Measurements from ENCODE around the gene SLC8A1. TPM values are rescaled to one million over a fixed set of nuclear protein-coding genes. Genes with fewer than 3 reads are reported as not detected.

The SLC8A1 gene
- total and polyA plus RNA-seq, 8 donors: 0.31 to 105 (median 14.0) TPM

- DNase-seq: no peak
- 75 to 91% (median 86%) methylated on average over 3 of the region's 3 CpGs for WGBS, 5 donors
- no peaks in the 10 kb centered on the region for H3K27me3 ChIP-seq
- no peaks in the 10 kb centered on the region for H3K9me3 ChIP-seq
- TF ChIP-seq EP300 (IDR thresholded peaks at IDR 0.05): no peak
- TF ChIP-seq, protein P1, sequence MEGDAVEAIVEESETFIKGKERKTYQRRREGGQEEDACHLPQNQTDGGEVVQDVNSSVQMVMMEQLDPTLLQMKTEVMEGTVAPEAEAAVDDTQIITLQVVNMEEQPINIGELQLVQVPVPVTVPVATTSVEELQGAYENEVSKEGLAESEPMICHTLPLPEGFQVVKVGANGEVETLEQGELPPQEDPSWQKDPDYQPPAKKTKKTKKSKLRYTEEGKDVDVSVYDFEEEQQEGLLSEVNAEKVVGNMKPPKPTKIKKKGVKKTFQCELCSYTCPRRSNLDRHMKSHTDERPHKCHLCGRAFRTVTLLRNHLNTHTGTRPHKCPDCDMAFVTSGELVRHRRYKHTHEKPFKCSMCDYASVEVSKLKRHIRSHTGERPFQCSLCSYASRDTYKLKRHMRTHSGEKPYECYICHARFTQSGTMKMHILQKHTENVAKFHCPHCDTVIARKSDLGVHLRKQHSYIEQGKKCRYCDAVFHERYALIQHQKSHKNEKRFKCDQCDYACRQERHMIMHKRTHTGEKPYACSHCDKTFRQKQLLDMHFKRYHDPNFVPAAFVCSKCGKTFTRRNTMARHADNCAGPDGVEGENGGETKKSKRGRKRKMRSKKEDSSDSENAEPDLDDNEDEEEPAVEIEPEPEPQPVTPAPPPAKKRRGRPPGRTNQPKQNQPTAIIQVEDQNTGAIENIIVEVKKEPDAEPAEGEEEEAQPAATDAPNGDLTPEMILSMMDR (IDR thresholded peaks at IDR 0.05): no peak
- no peak for TF ChIP-seq POLR2AphosphoS5 (IDR thresholded peaks at IDR 0.05)
- no peak for TF ChIP-seq POLR2A (IDR thresholded peaks at IDR 0.05)
- H3K4me3 ChIP-seq: no peak overlapping the region
- no peak overlapping the region for H3K27ac ChIP-seq
- no peaks in the 10 kb centered on the region for H3K36me3 ChIP-seq
- intact Hi-C loops (cut with DNase I; ENCODE audit: low total_unique reads): no loop called here
- no peaks in the 10 kb centered on the region for H3K4me1 ChIP-seq
Measured at GRCh38 chr2:40181855-40182254, 270.0 kb downstream of the SLC8A1 start.

DNA sequence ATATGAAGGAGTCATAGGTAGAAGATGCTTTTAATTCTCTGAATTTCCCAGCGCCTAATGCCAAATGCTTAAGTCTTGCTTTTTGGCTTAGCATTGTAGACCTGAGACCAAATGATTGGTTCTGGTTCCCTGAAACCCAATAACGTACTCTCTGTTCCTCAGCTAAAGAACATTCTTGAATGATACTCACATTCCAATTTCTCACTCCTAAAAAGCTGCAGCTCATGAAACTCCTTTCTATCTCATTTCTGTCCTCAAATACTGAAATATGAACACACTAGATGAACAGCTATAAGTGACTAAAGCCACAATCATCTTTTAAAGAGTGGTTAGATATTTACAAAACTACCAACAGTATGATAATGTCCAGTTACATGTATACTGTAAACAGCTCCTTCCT is 272.1 kb downstream of the SLC8A1 start:
- 88 to 98% (median 94%) methylated on average over 2 of the region's 2 CpGs for WGBS, 5 donors
- TF ChIP-seq POLR2A (IDR thresholded peaks at IDR 0.05) (no peak), POLR2AphosphoS5 (IDR thresholded peaks at IDR 0.05) (no peak), EP300 (IDR thresholded peaks at IDR 0.05) (no peak)
- TF ChIP-seq, protein P1 (IDR thresholded peaks at IDR 0.05): no peak
- intact Hi-C loops (cut with DNase I; ENCODE audit: low total_unique reads): no loop called here

GRCh38 chr2:40178971-40179370 is 272.9 kb downstream of the SLC8A1 start:
- TF ChIP-seq, protein P1 (IDR thresholded peaks at IDR 0.05): no peak
- TF ChIP-seq POLR2AphosphoS5 (IDR thresholded peaks at IDR 0.05) (no peak), POLR2A (IDR thresholded peaks at IDR 0.05) (no peak), EP300 (IDR thresholded peaks at IDR 0.05) (no peak)
- intact Hi-C loops (cut with DNase I; ENCODE audit: low total_unique reads): no loop called here
- Histone ChIP-seq H3K27me3 (no peaks in the 10 kb centered on the region), H3K4me3 (no peak overlapping the region), H3K36me3 (no peaks in the 10 kb centered on the region), H3K27ac (no peak overlapping the region), H3K9me3 (no peaks in the 10 kb centered on the region), H3K4me1 (no peaks in the 10 kb centered on the region)
- no peak for DNase-seq
- 57 to 79% (median 59%) methylated on average over 3 of the region's 3 CpGs for WGBS, 5 donors

More for the DNA sequence above, 272.1 kb downstream of the SLC8A1 start:
- H3K9me3 ChIP-seq: no peaks in the 10 kb centered on the region
- H3K27me3 ChIP-seq: no peaks in the 10 kb centered on the region
- no peaks in the 10 kb centered on the region for H3K36me3 ChIP-seq
- no peak overlapping the region for H3K27ac ChIP-seq
- H3K4me1 ChIP-seq: no peaks in the 10 kb centered on the region
- DNase-seq: no peak
- H3K4me3 ChIP-seq: no peak overlapping the region

DNA sequence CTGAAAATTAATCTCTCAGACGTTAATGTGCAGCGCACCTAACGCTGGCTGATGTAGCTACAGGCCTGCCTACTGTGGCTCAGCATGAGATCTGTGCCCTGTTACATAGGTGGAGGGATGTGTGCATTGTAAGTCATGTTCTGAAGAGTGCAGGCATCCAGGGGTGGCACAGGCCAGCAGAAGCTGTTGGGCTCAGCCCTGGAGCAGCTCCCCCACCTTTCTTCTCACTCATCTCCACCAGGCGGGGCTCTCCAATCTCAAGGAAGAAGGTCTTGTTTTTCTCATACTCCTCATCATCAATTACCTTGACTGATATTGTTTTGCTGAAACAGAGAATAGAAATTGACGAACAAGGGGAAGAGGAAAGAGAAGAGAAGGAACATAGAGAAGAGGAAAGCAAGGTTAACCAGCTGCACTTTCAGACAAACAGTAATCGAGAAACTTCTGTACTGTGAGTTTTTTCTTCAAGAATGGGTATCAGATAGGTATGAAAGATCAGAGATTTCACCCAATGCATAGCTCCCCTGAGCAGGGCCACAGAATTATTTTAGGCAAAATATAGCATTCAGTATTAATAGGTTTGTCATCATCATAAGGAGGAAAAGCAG is 273.6 kb downstream of the SLC8A1 start:
- Histone ChIP-seq H3K27ac (no peak overlapping the region), H3K4me1 (no peaks in the 10 kb centered on the region), H3K9me3 (no peaks in the 10 kb centered on the region), H3K27me3 (no peaks in the 10 kb centered on the region), H3K4me3 (no peak overlapping the region), H3K36me3 (no peaks in the 10 kb centered on the region)
- WGBS, 5 donors: 88 to 95% (median 92%) methylated on average over 6 of the region's 6 CpGs
- intact Hi-C loops (cut with DNase I; ENCODE audit: low total_unique reads): no loop called here
- no peak for TF ChIP-seq POLR2A (IDR thresholded peaks at IDR 0.05)
- TF ChIP-seq, protein P1 (IDR thresholded peaks at IDR 0.05): no peak
- no peak for TF ChIP-seq POLR2AphosphoS5 (IDR thresholded peaks at IDR 0.05)
- TF ChIP-seq EP300 (IDR thresholded peaks at IDR 0.05): no peak
- DNase-seq: no peak
